ENCODE measurements around the gene MPHOSPH10. TPM values are rescaled to one million over a fixed set of nuclear protein-coding genes. Genes with fewer than 3 reads are reported as not detected.

The MPHOSPH10 gene
- total and polyA plus RNA-seq, 8 donors, result 16.2 to 30.6 (median 23.0) TPM

DNA sequence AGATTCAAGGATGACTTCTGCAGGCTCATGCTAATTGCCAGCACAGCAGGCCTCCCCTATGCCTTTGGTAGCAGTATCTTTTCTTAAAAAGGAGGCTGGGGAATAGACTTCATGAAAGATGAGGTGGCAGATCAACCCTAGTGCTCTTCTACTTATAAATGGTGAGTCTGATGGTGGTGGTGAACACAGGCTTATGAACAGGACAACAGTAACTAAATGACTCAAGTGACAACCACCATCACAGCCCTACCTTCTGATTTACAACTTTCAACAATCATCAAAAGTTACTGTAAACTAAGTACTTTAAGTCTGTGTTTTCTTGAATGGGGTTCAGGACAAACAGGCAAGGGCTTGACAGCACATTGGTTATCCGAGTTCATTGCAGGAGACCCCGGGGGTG lies 57.2 kb downstream of the MPHOSPH10 start:
- TF ChIP-seq EP300 (IDR thresholded peaks at IDR 0.05), result no peak
- TF ChIP-seq, protein P1, sequence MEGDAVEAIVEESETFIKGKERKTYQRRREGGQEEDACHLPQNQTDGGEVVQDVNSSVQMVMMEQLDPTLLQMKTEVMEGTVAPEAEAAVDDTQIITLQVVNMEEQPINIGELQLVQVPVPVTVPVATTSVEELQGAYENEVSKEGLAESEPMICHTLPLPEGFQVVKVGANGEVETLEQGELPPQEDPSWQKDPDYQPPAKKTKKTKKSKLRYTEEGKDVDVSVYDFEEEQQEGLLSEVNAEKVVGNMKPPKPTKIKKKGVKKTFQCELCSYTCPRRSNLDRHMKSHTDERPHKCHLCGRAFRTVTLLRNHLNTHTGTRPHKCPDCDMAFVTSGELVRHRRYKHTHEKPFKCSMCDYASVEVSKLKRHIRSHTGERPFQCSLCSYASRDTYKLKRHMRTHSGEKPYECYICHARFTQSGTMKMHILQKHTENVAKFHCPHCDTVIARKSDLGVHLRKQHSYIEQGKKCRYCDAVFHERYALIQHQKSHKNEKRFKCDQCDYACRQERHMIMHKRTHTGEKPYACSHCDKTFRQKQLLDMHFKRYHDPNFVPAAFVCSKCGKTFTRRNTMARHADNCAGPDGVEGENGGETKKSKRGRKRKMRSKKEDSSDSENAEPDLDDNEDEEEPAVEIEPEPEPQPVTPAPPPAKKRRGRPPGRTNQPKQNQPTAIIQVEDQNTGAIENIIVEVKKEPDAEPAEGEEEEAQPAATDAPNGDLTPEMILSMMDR (IDR thresholded peaks at IDR 0.05), result no peak
- TF ChIP-seq POLR2AphosphoS5 (IDR thresholded peaks at IDR 0.05), result no peak
- no peak overlapping the region for H3K4me3 ChIP-seq
- intact Hi-C loops (cut with DNase I; ENCODE audit: low total_unique reads), result no loop called here
- peaks cover 0 to 44% (median 22%) of the 10 kb centered on the region in 4 donors for H3K36me3 ChIP-seq
- H3K27ac ChIP-seq, result no peak overlapping the region
- WGBS, 5 donors, result 73 to 78% (median 75%) methylated on average over 2 of the region's 2 CpGs
- H3K4me1 ChIP-seq, result no peaks in the 10 kb centered on the region
- no peaks in the 10 kb centered on the region for H3K27me3 ChIP-seq
- H3K9me3 ChIP-seq, result no peaks in the 10 kb centered on the region
- DNase-seq, result no peak

DNA sequence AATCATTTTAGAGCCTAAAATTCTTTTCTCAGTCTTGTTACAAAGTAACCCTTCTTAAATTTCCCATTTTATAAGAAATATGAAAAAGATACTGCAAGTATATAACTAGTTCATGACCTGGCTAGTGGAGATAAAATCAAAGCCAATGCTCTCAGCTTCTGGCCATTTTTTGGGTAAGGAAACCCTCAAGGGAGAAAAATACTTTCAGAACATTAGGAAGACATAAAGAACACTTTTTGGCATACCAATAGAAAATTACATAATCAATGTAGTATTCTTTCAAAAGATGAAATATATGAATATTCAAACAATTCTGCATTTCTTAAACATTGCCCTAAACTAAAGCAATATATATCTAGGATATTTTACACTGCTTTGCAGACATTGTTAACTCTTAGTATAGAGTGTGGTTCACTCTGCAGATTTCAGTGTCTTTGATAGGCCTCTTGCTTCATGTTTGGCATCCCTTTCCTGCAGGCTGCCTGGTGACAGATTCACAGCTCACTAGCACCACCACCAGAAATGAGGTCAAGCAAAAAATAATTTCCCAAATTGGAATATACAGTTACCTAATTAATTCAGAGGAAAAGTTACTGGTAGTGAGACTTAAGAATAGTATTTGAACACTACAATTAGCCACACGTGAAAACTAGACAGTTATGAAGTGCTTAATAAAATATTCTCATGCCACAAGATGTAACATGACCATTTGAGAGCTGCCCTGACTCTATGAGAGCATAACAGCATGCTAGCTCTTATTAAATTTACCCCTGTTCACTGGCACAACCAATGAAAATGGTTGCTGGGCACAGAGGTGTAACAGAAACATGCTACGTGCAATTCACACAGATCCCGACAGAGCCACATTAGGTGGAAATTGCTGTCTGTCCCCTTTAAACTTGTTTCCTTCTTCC lies 60.5 kb downstream of the MPHOSPH10 start:
- Histone ChIP-seq H3K27ac (no peak overlapping the region), H3K27me3 (no peaks in the 10 kb centered on the region), H3K4me1 (no peaks in the 10 kb centered on the region), H3K9me3 (no peaks in the 10 kb centered on the region), H3K4me3 (no peak overlapping the region), H3K36me3 (peaks cover 0 to 39% (median 22%) of the 10 kb centered on the region in 4 donors)
- peak in 1 of 2 donors; percentile 53 for DNase-seq
- TF ChIP-seq EP300 (IDR thresholded peaks at IDR 0.05) (no peak), POLR2AphosphoS5 (IDR thresholded peaks at IDR 0.05) (no peak), POLR2A (IDR thresholded peaks at IDR 0.05) (no peak)
- TF ChIP-seq, protein P1 (IDR thresholded peaks at IDR 0.05), result peak in 1 of 7 experiments; percentile 8
- intact Hi-C loops (cut with DNase I; ENCODE audit: low total_unique reads), result no loop called here
- WGBS, 5 donors, result 68 to 80% (median 74%) methylated on average over 3 of the region's 3 CpGs

DNA sequence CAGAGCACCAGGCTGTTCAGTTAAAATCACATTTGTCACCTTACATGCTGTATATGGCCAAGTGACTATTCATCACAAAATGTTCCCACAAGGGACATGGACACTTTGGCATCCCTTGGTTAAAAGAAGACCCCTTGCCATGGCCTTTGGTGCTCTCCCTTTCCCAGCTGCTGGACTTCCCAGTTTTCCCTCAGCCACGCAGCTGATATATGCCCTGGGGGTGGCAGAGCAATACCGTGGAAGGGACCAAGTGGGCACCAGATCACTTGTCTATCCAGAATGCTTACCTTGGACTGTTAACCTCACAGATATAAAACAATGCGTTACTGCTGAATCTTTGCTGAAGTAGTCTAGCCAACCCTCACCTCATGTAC lies 61.1 kb downstream of the MPHOSPH10 start:
- no peak for DNase-seq
- Histone ChIP-seq H3K9me3 (no peaks in the 10 kb centered on the region), H3K4me3 (no peak overlapping the region), H3K4me1 (no peaks in the 10 kb centered on the region), H3K27ac (no peak overlapping the region), H3K36me3 (peaks cover 0 to 36% (median 22%) of the 10 kb centered on the region in 4 donors), H3K27me3 (no peaks in the 10 kb centered on the region)
- TF ChIP-seq EP300 (IDR thresholded peaks at IDR 0.05) (no peak), POLR2AphosphoS5 (IDR thresholded peaks at IDR 0.05) (no peak), POLR2A (IDR thresholded peaks at IDR 0.05) (no peak)
- TF ChIP-seq, protein P1 (IDR thresholded peaks at IDR 0.05), result no peak
- 67 to 92% (median 84%) methylated on average over 3 of the region's 3 CpGs for WGBS, 5 donors
- intact Hi-C loops (cut with DNase I; ENCODE audit: low total_unique reads), result no loop called here

Small RNAs within 50 kb of the gene (small RNA-seq; reads per million reads assigned to genes)
- 0 reads per million in 4 donors for gene AC007881.1

Other genes starting within 250 kb of the MPHOSPH10 start
- gene VAX2, start 230.1 kb upstream of the MPHOSPH10 start, total RNA-seq, result 1 to 10 TPM in 1 of 5 donors, not detected in 4; 1.2 TPM
- gene VAX2, start 230.1 kb upstream of the MPHOSPH10 start, polyA plus RNA-seq, result under 1 TPM in 2 of 3 donors, not detected in 1; 0.23 to 0.25 TPM
- gene ATP6V1B1, start 194.7 kb upstream of the MPHOSPH10 start, total RNA-seq, result under 1 TPM in 1 of 5 donors, not detected in 4; 0.55 TPM
- gene ATP6V1B1, start 194.7 kb upstream of the MPHOSPH10 start, polyA plus RNA-seq, result under 1 TPM in 1 of 3 donors, not detected in 2; 0.35 TPM
- gene ANKRD53, start 152.0 kb upstream of the MPHOSPH10 start, total RNA-seq, result under 1 TPM in 1 of 5 donors, not detected in 4; 0.45 TPM
- gene ANKRD53, start 152.0 kb upstream of the MPHOSPH10 start, polyA plus RNA-seq, result 1 to 10 TPM in 2 of 3 donors, under 1 TPM in 1; 0.88 to 2.3 (median 1.3) TPM
- gene TEX261, start 135.8 kb upstream of the MPHOSPH10 start, total RNA-seq, result 10 to 100 TPM in 2 of 5 donors, 1 to 10 TPM in 3; 5.2 to 39.1 (median 9.4) TPM
- gene TEX261, start 135.8 kb upstream of the MPHOSPH10 start, polyA plus RNA-seq, result 10 to 100 TPM; 17.1 to 19.2 (median 17.9) TPM
- gene NAGK, start 62.0 kb upstream of the MPHOSPH10 start, total RNA-seq, result 100 to 1,000 TPM in 1 of 5 donors, 10 to 100 TPM in 4; 25.9 to 112 (median 62.4) TPM
- 100 to 1,000 TPM in 2 of 3 donors, 10 to 100 TPM in 1; 93.8 to 124 (median 117) TPM for gene NAGK, start 62.0 kb upstream of the MPHOSPH10 start, polyA plus RNA-seq
- 10 to 100 TPM in 2 of 5 donors, 1 to 10 TPM in 2, not detected in 1; 4.0 to 25.1 (median 15.8) TPM for gene MCEE, start 405 bp upstream of the MPHOSPH10 start, total RNA-seq
- gene MCEE, start 405 bp upstream of the MPHOSPH10 start, polyA plus RNA-seq, result 10 to 100 TPM; 31.2 to 53.6 (median 32.2) TPM
- 10 to 100 TPM in 1 of 5 donors, 1 to 10 TPM in 4; 4.9 to 14.1 (median 6.4) TPM for gene PAIP2B, start 96.5 kb downstream of the MPHOSPH10 start, total RNA-seq
- gene PAIP2B, start 96.5 kb downstream of the MPHOSPH10 start, polyA plus RNA-seq, result 10 to 100 TPM in 2 of 3 donors, 1 to 10 TPM in 1; 5.4 to 12.1 (median 11.3) TPM
- gene ZNF638, start 201.1 kb downstream of the MPHOSPH10 start, total RNA-seq, result 100 to 1,000 TPM in 4 of 5 donors, 10 to 100 TPM in 1; 92.4 to 411 (median 224) TPM
- 10 to 100 TPM; 55.2 to 94.8 (median 59.6) TPM for gene ZNF638, start 201.1 kb downstream of the MPHOSPH10 start, polyA plus RNA-seq